ENCODE data around the gene CLIC6.

GRCh38 chr21:34740198-34740597, 71.4 kb downstream of the CLIC6 start:
- TF ChIP-seq CTCF (IDR thresholded peaks at IDR 0.05 in 4 of 5, conservative IDR thresholded peaks at IDR 0.05 in 1 of 5) (no peak), POLR2A (IDR thresholded peaks at IDR 0.05) (no peak)

Data from gastrocnemius medialis (tissue), 4 donors.